HG03066 (cell line): ENCODE data around the gene CCDC40.
"Not testable (repeated sequence)": the region's sequence is repeated elsewhere in the genome, so short reads cannot be mapped to it uniquely, and the experiment has no call there.

Experiments
- ATAC-seq: cut with Tn5 transposase; IDR thresholded peaks from one replicate; pipeline ENCODE4 v1.9.1; 2021; ENCODE audit warnings: low read depth; ENCODE audit not compliant: unreplicated experiment

The CCDC40 gene

DNA sequence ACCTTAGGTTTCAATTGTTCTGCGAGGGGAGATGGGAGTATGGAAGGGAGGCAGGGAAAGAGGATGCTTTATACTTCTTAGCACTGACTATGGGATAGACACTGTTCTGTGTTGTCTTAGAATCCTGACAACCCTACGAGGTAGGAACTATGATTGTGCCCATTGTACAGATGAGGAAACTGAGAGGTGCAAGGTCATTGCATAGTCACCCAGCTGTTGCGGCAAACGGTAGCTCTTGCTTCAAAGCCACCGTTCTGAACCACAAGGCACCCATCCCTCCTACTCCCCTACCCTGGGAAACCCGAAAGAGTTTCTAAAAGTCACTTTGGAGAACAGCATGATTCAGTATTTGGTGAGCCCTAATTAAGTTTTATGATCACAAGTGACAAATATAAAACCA lies 7.5 kb downstream of the CCDC40 start:
- ATAC-seq = no peak

DNA sequence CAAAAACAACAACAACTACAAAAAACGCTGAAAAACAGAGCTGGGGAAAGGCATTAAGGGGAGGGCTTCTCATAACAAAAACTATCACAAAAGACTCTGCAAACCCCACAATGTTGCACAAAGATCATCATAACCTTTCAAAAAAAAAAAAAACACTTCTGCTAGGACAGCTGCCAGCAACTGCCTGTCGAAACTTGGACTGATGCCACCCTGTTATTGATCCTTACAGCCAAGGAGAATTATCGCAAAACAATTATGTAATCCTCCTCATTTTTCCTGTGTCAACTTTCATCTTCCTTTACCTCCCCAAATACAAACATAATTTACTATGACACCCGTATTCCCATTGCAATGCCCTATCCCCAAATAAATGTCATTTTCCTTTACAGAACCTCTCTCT lies 9.3 kb downstream of the CCDC40 start:
- no peak for ATAC-seq

DNA sequence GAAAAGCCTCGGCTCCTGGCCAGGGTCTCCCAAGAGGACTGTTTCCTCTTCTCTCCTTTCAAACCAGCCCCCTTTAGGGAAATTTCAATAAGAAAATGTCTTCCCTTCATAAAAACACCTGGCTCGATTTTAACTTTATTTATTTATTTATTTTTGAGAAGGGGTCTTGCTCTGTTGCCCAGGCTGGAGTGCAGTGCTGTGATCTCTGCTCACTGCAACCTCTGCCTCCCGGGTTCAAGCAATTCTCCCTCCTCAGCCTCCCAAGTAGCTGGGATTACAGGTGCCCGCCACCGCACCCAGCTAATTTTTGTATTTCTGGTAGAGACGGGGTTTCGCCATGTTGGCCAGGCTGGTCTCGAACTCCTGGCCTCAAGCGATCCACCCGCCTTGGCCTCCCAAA lies 10.3 kb downstream of the CCDC40 start:
- ATAC-seq = not testable (repeated sequence)

DNA sequence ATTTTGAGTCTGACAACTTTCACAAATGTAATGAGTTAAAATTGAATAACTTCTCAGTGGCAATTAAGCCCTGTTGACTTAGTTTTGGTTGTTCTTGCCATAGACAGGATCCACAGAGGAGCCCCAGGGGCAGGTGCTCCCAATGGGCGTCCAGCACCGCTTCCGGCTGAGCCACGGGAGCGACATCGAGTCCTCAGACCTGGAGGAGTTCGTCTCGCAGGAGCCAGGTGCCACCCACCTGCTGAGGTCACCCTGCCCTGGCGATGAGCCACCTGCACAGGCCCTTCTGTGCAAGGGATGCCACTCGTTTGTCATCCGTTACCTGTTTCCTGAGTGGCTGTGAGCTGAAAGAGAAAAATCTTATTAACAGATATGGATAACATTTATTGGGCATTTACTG lies 10.7 kb downstream of the CCDC40 start:
- no peak for ATAC-seq

DNA sequence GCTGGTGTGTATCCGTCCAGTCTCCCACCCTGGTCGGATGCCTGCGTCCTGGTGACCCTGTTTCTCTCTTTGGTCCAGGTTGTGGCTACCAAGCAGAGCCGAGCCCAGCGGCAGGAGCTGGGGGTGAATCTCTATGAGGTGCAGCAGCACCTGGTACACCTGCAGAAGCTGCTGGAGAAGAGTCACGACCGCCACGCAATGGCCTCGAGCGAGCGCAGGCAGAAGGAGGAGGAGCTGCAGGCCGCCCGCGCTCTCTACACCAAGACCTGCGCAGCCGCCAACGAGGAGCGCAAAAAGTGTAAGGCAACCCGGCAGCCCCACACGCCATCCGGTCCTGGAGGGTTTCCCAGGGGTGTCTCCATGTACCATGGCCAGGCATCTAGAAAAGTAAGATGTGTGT lies 13.5 kb downstream of the CCDC40 start:
- ATAC-seq = no peak

DNA sequence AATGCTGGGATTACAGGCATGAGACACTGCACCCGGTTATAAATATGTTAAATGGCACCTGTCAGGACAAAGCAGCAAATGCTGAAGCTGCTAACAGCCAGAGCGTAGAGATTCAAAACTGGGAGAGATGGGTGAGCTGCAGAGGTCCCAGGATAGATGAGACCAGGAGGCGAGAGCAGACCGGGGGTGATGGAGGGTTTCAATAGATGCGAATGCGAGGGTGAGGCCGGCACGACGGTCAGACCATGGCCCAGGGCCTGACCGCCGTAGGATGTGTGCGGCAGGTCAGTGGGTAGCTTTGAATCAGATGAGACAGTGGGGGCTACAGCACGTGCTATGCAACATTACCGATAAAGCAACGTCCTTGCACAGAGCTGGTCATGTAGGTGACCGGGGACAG lies 14.3 kb downstream of the CCDC40 start:
- no peak for ATAC-seq

DNA sequence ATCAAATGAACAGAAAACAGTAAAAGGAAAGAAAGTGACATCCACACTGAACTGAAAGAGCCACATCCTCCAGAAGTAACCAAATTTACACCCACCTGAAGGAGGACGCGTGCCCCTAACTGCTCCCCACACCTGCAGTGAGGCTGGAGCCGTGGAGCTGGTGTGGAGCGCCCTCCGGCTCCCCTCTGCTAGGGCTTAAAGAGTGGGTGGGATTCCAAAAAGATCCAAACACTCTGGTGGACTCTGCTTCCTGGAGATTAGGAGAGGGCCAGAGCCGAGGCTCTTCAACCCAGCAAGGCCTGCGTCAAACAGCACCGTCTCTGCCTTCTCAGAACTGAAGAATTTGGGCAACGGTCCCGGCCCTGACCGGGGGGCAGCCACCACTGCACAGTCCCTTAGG lies 15.2 kb downstream of the CCDC40 start:
- ATAC-seq = no peak

DNA sequence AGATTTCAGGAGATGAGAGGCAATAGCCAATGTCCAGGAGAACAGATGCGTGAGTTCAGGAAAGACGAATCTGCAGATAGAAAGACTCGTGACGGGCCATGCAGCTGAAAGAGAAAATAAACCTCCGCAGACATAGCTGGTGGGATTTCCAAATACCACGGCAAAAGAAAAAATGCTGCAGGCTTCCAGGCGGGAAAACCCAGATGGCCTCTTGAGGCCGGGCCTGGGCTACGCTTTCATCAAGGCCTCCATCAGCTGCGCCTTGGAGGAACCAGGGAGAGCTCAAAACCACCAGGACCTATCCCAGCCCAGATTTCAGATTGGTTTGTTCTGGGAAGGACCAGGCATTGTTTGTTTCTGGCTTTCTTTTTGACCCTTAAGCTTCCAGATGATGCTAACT lies 16.7 kb downstream of the CCDC40 start:
- no peak for ATAC-seq

DNA sequence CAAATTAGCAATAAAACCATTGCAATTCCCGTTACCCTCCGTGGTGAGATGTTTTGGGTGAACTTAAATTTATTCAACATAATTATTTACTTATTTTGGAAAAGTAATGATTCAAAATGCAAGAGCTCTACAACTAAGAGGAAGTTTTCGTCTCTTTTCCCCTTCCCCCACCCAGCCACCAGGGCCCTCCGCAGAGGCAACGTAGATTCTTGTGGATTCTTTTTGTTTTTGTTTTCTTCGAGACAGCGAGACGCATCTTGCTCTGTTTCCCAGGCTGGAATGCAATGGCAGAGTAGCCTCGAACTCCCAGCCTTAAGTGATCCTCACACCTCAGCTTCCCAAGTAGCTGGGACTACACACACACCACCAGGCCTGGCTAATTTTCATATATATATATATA lies 19.2 kb downstream of the CCDC40 start:
- no peak for ATAC-seq

DNA sequence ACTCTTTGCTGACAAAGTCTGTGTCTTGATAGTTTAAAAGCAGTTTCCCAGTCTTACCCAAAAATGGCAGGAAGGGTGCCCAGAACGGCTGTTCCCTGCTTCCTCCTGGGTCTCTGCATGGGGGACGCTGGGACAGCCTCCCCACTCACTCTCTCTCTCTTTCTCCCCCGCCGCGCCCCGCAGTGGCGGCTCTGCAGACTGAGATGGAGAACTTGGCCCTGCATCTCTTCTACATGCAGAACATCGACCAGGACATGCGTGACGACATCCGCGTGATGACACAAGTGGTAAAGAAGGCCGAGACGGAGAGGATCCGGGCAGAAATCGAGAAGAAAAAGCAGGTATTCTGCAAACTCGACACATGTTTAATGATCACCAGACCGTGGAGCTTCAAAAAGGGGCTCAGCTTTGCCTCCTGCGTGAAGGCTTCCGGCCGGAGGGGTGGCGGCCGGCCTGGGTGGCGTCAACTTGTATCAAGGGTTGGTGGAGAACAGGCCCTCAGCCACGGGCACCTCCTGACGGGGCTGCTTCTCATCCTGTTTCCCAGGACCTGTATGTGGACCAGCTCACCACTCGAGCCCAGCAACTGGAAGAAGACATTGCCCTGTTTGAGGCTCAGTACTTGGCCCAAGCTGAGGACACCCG lies 22.0 kb downstream of the CCDC40 start:
- no peak for ATAC-seq

DNA sequence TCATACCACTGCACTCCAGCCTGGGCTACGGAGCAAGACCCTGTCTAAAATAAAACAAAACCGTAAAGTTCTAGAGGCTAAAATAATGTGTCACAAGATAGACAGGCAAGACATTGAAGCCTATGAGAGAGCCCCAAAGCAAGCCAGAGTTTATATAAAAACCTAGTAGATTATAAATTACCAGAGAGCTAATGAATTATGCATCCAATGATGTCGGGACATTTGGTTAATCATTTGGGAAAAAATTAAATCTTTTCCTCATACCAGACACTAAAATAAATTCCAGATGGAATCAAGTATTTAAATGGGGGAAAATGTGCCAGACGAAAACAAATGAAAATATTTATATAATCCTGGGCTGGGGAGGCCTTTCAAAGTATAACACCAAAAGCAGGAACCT lies 24.2 kb downstream of the CCDC40 start:
- no peak for ATAC-seq

DNA sequence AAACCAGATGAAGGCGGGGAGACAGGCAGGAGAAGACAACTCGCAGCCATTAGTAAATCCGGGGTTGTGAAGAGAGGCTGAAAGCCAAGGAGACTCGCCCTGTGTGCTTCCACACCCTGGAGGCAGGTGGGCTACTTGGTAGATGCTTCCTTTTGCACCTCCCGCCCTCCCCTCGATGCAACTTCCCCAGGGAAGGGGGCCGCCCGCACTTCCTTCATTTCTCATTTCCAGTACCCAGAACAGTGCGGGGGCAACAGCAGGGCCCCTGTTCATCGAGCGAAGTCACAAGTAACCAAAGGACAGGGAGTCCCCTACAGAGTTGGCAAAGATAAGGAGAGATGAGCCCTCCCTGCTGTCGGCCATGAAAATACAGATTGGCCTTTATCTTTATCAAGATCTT lies 25.0 kb downstream of the CCDC40 start:
- no peak for ATAC-seq

DNA sequence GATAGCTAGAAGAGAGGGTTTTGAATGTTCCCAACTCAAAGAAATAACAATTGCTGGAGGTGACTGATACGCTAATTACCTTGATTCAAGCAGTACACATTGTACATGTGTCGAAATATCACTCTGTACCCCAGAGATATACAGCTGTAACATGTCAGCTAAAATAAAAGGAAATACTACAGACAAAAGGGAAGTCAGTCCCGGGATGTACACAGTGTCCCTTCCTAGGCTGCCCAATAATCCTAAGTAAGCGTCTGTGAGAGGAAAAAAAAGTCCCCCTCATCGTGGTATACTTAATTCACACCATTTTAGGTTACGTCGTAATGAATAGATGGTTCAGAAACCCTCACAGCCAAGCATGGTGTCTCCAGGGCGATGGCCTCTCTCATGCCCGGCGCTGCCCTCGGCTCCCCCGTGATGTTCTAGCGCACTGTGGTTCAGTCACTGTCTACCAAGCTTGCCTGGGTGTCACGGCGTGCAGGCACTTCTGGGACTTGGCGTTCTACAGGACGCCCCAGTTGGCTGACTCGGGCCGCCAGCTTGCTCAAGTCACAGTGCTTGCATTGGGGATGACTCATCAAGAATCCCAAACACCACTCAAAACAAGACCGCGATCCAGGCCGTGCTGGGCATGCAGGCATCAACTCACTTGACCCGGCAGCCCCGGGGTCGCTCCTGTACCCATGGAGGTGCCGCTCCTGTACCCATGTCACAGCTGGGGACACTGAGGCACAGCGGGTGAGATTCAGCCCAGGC lies 27.6 kb downstream of the CCDC40 start:
- no peak for ATAC-seq

DNA sequence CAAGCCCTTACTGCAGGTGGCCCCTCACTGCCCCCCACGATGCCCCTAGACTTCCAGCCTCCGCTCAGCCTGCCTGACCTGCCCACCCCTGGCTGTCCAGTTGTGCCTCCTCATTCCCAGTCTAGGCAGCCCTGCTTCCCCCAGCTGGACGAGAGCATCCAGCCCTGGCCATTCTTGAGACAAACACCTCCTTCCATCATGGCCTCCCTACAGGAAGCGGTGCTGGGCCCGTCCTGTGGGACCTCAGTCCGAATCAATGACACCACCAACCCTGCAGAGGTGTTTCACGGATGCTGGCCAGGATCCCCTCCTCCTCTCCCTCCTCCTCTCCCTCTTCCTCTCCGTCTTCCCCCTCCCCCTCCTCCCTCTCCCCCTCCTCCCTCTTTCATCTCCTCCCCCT lies 28.3 kb downstream of the CCDC40 start:
- ATAC-seq = no peak

DNA sequence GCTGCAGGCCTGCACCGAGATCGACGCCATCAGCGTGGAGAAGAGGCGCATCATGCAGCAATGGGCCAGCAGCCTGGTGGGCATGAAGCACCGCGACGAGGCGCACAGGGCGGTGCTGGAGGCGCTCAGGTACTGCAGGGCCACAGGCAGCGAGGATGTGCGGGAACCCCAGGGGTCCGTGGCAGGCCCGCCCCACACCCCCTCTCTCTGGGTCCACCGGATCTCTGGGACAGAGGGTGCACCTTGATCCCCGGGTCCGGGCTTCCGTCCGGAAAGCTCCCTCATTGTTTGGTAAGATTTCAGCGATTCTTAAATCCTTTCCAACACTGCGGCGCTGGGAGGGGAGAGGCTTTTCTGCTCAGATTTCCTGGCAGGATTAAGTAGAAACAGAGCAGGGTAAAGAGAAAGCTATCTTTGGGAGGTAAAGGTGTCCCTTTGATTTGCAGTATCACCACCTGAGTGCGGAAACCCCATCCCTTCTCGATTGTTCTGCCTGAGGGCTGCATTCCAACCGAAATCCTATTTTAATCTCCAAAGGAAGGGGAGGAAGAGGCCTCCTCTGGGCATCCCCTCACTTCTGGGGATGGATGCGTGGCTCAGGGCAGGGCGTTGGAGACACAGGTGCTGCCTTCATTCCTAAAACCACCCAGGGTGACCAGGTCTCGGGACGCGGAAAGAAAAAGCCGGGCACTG lies 29.2 kb downstream of the CCDC40 start:
- no peak for ATAC-seq

DNA sequence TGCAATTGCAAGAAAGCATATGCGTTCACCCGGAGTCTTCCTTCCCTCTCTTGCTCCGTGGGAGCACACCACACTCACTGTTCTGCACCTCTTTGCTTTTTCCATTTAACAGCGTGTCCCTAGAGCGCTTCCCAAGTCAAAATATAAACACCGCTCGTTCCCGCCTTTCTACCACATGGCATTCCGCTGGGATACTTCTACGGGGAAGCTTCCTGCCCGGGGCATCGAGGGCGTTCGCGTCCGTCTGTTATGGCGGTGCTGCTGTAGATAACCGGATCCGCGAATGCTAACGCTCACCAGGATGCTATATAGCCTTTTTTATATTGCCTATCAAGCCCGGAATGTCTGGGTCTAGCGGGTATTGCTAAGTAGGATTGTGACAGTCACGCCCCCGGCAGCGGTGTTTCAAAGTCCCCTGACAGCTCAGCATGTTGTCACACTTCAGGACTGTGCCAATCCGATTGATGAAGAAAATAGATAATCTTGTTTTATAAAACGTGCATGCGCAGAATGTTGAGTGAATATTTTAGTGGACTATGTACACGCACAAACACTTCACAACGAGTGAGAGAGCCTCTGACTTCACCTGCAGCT lies 31.0 kb downstream of the CCDC40 start:
- ATAC-seq = no peak

DNA sequence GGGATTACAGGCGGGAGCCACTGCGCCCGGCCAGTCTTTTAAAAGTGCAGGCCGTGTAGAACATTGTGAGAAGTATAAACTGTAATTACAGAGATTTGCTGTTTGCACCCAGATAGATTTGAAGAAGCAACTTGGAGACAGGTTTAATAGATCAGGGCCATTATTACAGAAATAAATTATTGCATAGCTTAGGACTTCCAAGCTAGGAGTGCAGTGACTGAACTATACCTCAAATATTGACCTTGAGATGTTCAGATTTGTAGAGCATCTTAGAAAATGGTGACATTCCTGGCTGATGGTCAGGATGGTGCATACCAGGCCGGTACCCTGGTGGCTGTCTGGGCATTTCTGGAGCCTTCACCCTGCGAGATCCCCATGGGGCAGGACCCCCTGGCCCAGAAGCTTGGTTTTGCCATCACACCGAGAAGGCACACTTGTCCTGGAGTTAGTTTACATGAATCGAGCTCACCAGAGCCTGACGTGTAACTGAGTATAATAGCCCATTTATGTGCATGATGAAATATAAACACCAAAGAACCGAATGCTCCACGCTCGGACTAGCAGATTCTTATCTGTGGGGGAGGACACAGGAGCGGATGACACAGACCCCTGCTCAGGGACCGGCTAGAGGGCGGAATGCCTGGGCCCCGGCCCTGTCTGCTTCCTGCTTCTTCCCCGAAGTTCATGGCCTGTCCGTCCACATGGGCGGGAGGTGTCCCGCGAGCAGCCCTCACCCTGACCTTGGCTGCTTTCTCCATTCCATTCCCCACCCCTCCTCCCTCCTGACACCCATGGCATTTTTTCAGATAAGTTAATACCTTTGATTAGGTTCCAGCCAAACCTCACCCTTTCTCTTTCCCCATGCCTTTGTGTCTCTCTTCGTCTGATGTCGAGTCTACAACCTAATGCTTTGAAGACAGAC lies 32.1 kb downstream of the CCDC40 start:
- no peak for ATAC-seq

DNA sequence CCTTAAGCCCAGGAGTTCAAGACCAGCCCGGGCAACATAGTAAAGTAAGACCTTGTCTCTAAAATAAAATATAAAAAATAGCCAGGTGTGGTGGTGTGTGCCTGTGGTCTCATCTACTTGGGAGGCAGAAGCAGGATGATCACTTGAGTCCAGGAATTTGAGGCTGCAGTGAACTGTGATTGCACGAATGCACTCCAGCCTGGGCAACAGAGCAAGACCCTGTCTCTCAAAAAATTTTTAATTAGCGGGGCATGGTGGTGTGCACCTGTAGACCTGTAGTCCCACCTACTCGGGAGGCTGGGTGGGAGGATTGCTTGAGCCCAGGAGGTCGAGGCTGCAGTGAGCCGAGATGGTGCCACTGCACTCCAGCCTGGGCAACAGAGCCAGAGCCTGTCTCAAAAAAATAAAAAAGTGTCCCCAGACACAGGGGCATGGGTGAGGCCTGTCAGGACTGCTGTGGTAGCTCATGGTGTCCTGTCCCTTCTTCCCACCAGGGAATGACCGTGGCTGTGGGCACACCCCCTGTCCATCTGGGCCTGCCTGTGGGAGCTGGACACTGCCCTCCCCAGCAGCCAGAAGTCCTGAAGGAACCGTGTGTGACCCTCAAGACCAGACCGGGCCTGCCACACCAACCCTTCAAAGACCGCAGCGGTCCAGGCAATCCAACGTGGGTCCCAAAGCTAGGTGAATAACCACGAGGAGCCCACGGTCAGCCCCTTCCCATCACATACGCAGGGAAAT lies 34.1 kb downstream of the CCDC40 start:
- no peak for ATAC-seq

DNA sequence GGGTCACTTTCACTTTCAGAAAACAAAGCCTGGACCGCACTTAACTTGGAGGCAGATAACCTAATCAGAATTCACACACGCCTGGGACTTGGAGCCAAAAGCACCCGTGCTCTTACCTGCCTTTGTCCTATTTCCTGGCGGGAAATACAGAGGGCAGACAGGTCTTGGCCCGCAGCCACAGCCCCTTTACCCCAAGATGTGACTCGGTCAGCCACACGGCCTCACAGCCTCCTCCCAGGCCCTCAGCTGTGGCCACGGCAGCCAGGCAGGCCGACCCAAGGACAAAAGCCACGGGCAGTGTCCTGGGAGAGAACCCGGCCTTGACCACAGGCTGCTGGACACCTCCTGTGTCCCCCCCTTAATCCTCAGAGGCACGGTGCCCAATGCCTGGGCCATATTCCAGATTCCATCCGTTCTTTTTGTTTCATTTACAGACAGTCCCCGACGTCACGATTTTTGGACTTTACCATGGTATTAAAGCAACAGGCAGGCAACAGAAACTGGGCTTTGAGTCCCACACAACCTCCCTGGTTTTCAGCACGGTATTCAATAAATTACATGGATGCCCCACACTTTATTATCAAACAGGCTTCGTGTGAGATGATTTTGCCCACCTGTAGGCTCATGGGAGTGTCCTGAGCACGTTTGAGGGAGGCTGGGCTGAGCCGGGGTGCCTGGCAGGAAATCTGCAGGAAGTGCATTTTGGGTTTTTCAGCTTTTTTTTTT lies 34.8 kb downstream of the CCDC40 start:
- no peak for ATAC-seq
